ENCODE measurements around the gene FARP2.

FARP2 gene

GRCh38 chr2:241460631-241461030 is 104.5 kb downstream of the FARP2 start:
- DNase-seq = no peak

GRCh38 chr2:241461693-241462677 is 105.9 kb downstream of the FARP2 start:
- DNase-seq = no peak

GRCh38 chr2:241463276-241464135 is 107.4 kb downstream of the FARP2 start:
- no peak for DNase-seq

GRCh38 chr2:241465543-241465942 is 109.5 kb downstream of the FARP2 start:
- DNase-seq = no peak

GRCh38 chr2:241466230-241466629 is 110.1 kb downstream of the FARP2 start:
- DNase-seq = no peak

- DNase-seq = no peak
Measured at GRCh38 chr2:241467777-241468475, 111.8 kb downstream of the FARP2 start.

GRCh38 chr2:241468476-241468781 is 112.3 kb downstream of the FARP2 start:
- no peak for DNase-seq

- DNase-seq = no peak
Measured at GRCh38 chr2:241469746-241470145, 113.7 kb downstream of the FARP2 start.

- no peak for DNase-seq
Measured at GRCh38 chr2:241473399-241473798, 117.3 kb downstream of the FARP2 start.

GRCh38 chr2:241475267-241475666 is 119.2 kb downstream of the FARP2 start:
- DNase-seq = no peak

- no peak for DNase-seq
Measured at GRCh38 chr2:241478166-241478565, 122.1 kb downstream of the FARP2 start.

GRCh38 chr2:241479026-241479898 is 123.2 kb downstream of the FARP2 start:
- no peak for DNase-seq

GRCh38 chr2:241481687-241482086 is 125.6 kb downstream of the FARP2 start:
- no peak for DNase-seq

GRCh38 chr2:241482126-241482955 is 126.3 kb downstream of the FARP2 start:
- DNase-seq = no peak

GRCh38 chr2:241483305-241483704 is 127.2 kb downstream of the FARP2 start:
- DNase-seq = no peak

- DNase-seq = no peak
Measured at GRCh38 chr2:241485172-241485911, 129.3 kb downstream of the FARP2 start.

- DNase-seq = no peak
Measured at GRCh38 chr2:241489088-241489487, 133.0 kb downstream of the FARP2 start.

- no peak for DNase-seq
Measured at GRCh38 chr2:241489733-241490680, 133.9 kb downstream of the FARP2 start.

- no peak for DNase-seq
Measured at GRCh38 chr2:241490825-241491506, 134.9 kb downstream of the FARP2 start.
